8988T (cell line): Measurements from ENCODE around the gene CYP2F1.
"Not testable (repeated sequence)": the region's sequence is repeated elsewhere in the genome, so short reads cannot be mapped to it uniquely, and the experiment has no call there.

Source experiments
- DNase-seq: peaks from one replicate; pipeline ENCODE4 v3.0.0; 2011

The CYP2F1 gene

GRCh38 chr19:41127362-41127761 lies 13.1 kb downstream of the CYP2F1 start:
- DNase-seq, result not testable (repeated sequence)

GRCh38 chr19:41127801-41128300 lies 13.6 kb downstream of the CYP2F1 start:
- not testable (repeated sequence) for DNase-seq

GRCh38 chr19:41128692-41129091 lies 14.5 kb downstream of the CYP2F1 start:
- DNase-seq, result no peak

- no peak for DNase-seq
These were observed 17.0 kb downstream of the CYP2F1 start for GRCh38 chr19:41131186-41131585.

- DNase-seq, result no peak
These were observed 19.0 kb downstream of the CYP2F1 start for GRCh38 chr19:41133260-41133659.

GRCh38 chr19:41134616-41135015 lies 20.4 kb downstream of the CYP2F1 start:
- DNase-seq, result no peak

GRCh38 chr19:41135390-41136384 lies 21.5 kb downstream of the CYP2F1 start:
- not testable (repeated sequence) for DNase-seq

- no peak for DNase-seq
These were observed 22.6 kb downstream of the CYP2F1 start for GRCh38 chr19:41136636-41137455.

GRCh38 chr19:41144403-41144802 lies 30.2 kb downstream of the CYP2F1 start:
- no peak for DNase-seq

GRCh38 chr19:41149831-41150230 lies 35.6 kb downstream of the CYP2F1 start:
- DNase-seq, result no peak

- not testable (repeated sequence) for DNase-seq
These were observed 36.8 kb downstream of the CYP2F1 start for GRCh38 chr19:41150986-41151385.

GRCh38 chr19:41154060-41154459 lies 39.8 kb downstream of the CYP2F1 start:
- no peak for DNase-seq

GRCh38 chr19:41156207-41156606 lies 42.0 kb downstream of the CYP2F1 start:
- no peak for DNase-seq

- DNase-seq, result no peak
These were observed 45.6 kb downstream of the CYP2F1 start for GRCh38 chr19:41159881-41160280.

- no peak for DNase-seq
These were observed 47.7 kb downstream of the CYP2F1 start for GRCh38 chr19:41161903-41162302.

- DNase-seq, result no peak
These were observed 52.9 kb downstream of the CYP2F1 start for GRCh38 chr19:41166944-41167804.

- no peak for DNase-seq
These were observed 58.3 kb downstream of the CYP2F1 start for GRCh38 chr19:41172297-41173164.

- DNase-seq, result no peak
These were observed 60.2 kb downstream of the CYP2F1 start for GRCh38 chr19:41174297-41174928.

- peak; percentile 62 for DNase-seq
These were observed 61.9 kb downstream of the CYP2F1 start for GRCh38 chr19:41175801-41176777.
